ENCODE results near the gene DEFB131B.
"Not testable (repeated sequence)": the region's sequence is repeated elsewhere in the genome, so short reads cannot be mapped to it uniquely, and the experiment has no call there.

Gene DEFB131B

DNA sequence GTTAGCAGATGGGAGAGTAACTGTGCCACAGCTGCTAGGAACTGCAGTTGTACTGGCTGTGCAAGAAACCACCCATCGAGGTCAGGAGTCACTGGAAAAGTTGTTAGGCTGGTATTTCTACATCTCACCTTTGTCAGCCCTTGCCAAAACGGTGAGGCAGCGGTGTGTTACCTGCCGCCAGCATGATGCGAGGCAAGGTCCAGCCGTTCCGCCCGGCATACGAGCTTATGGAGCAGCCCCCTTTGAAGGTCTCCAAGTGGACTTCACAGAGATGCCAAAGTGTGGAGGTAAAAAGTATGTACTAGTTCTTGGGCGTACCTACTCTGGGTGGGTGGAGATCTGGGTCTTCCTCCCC lies 33.7 kb downstream of the DEFB131B start:
- not testable (repeated sequence) for DNase-seq

DNA sequence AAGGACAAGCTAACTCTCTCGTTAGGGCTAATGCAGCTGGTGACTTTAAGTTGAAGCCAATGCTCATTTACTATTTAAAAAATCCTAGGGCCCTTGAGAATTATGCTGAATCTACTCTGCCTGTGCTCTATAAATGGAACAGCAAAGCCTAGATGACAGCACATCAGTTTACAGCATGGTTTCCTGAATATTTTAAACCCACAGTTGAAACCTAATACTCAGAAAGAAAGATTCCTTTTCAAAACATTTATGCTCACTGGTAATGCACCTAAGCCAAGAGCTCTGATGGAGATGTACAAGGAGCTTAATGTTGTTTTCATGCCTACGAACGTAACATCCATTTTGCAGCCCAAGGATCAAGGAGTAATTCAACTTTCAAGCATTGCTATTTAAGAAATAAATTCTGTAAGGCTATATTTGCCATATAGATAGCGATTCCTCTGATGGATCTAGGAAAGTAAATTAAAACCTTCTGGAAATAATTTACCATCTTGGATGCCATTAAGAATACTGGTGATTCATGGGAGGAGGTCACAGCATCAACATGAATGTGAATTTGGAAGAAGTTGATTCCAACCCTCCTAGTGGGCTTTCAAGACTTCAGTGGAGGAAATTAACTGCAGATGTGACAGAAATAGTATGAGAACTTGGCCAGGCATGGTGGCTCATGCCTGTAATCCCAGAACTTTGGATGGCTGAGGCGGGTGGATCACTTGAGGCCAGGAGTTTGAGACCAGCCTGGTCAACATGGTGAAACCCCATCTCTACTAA lies 35.7 kb downstream of the DEFB131B start:
- no peak for DNase-seq

DNA sequence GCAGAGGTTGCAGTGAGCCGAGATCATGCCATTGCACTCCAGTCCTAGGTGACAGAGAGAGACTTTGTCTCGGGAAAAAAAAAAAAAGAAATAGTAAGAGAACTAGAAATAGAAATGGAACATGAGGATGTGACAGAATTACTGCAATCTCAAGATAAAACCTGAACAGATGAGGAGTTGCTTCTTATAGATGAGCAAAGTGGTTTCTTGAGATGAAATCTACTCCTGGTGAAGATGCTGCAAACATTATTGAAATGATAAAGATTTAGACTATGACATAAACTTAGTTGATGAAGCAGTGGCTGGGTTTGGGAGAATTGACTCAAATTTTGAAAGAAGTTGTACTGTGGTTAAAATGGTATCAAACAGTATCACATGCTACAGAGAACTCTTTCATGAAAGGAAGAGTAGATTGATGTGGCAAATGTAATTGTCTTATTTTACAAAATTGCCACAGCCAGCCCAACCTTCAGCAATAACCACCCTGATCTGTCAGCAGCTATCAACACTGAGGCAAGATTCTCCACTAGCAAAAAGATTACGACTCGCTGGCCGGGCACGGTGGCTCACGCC lies 36.5 kb downstream of the DEFB131B start:
- DNase-seq = no peak

DNA sequence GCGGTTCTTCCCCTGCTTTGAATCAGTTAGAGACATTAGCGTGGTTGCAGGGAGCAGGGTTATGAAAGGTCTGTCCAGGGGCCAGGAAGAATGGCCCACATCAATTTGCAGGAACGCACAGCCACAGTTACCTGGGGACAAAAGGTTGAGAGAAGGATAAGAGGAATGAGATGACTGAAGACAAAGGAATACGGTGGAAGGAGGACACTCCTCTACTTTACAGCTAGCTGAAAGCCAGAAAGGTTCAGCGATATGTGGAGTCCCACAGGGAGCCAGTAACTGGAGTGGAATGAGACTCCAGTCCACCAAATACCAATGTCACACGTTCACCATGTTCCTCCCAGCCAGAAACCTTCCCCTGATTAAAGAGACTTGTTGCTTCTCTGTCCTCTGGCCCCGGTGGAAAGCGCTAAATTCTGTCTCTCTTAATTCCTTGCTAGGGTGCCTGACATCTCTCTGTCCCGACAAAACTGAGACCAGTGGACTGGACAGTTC lies 39.4 kb downstream of the DEFB131B start:
- no peak for DNase-seq

DNA sequence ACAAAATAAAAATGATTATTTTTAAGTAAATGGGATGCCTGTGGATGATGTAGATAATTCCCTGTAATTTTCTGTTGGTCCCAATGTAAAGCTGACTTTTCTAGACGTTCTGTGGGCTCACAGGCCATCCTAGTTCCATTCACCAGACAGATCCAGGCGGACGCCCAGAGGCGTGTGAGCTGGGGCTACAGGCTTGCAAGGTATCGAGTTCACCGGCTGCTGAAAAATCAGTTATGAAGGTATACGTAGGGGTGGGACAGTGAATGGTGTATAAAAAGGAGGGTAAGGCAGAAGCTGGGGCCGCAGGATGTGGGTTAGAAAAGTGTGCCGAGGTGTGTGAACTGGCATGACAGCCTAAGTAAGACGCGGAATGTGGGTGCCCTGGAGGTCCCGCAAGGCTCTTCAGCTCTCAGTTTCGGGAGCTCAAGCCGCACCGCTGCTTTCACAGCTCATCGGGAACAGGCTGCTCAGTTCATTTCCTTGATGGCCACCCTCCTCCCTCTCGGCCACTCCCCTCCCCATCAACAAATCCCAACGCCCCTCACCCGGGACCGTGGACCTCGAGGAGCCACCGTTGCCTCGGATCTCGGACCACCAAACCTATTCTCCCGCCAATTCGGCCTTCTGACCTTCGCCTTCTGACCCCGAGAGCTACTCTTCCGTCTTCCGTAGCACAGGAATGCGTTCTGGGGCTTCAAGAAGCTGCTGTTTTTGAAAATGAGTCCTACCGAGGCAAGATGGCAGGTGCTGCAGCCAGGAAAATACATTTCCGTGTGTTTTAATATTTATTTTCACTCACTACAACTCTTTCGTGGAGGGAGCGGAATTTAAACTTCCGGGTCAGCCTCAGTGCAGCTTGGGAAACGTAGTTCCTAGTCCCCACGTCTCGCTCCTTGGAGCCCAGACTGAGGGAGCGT lies 49.8 kb downstream of the DEFB131B start, which contains the start of gene XNDC1N:
XNDC1N (minus strand) TSS at position 775 of the 917 bp plus-strand sequence. CDS start 5,241 bp downstream, outside the sequence.
- DNase-seq = peak; percentile 82 to 83

DNA sequence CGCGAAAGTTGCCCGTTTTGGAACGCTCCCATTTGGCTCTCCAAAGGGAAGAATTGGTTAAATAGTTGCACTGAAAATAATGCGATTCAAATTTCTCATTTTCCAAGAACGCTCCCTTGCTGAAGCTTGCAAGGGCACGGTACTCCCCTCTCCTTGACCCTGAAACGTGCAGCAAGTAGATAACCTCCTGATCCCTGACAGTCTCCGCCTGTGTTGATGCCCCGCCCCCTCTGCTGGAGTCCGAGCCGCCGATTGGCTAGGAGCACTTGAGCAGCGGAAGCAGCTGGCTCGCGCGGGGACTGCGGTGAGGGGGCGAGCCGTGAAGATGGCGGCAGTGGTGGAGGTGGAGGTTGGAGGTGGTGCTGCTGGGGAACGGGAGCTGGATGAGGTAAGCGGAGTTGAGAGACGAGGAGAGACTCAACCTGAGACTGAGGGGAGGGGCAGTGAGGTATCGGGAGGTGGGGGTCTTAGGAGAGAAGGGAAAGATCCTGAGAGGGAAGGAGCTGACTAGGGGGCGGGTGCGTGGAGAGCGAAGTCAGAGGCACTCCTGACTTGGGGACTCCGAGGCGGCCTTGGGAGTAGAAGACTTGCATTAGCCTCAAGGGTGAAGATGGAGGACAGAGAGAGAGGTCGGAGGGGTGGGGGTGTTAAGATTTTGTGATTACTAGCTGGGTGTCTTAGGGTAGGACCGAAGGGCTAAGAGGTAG lies 50.6 kb downstream of the DEFB131B start, which contains the start of gene RNF121:
RNF121 (plus strand) TSS at position 310 of the 707 bp plus-strand sequence; CDS start at position 326, 16 bp downstream.
- peak; percentile 83 to 95 for DNase-seq

DNA sequence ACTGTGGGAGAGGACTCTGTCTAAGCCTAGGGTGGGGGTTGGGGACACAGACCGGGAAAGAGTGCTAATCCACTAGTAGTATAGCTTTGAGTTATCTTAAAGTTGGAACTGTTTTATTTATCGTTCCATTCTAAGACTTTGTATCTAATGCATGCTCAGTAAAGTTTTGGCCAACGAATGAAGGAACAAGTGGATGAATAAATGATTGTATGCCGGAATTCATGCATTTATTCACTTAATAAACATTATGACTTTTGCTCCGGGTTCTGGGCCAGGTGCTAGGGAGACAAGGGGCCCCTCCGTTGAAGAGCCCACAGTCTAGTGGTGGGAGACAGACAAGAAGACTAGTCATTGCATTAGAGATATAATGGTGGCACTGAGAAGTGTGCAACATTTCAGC lies 51.2 kb downstream of the DEFB131B start:
- DNase-seq = no peak

DNA sequence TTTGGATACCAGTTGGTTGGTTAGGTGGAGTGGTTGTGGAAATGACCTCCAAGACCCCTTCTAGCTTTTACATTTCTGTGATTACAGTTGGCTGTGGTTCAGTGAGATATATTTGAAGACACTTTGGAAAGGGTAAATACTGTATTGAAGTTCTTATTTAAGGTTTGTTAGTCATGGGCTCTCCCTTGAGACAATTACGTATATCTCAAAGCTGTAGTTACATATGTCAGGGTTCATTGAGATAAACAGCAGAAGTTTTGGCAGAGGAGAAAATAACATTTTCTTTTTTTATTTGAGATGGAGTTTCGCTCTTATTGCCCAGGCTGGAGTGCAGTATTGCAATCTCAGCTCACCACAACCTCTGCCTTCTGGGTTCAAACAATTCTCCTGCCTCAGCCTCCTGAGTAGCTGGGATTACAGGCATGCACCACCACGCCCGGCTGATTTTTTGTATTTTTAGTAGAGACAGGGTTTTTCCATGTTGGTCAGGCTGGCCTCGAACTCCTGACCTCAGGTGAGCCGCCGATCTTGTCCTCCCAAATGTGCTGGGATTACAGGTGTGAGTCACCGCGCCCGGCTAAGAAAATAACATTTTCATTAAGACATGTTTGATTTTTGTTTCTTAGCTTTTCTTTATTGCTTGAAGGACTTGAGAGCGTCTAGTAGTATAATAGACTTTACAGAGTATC lies 52.4 kb downstream of the DEFB131B start:
- no peak for DNase-seq

DNA sequence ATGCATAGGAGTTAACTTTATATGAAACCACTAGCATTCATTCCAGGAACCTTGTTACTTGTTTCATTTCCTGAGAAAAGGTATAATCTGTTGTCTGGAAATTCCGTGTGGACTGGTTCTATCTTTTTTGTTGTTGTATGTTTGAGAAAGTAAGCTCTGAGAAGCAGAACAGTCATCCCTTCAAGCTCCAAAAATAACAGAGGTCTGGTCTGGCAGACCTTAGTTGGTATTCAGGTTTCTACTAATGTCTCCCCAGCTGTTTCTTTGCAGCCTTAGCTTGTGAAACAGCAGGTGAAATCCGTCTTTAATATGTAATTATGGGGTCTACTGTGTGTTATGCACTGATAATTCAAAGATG lies 53.0 kb downstream of the DEFB131B start:
- DNase-seq = no peak

DNA sequence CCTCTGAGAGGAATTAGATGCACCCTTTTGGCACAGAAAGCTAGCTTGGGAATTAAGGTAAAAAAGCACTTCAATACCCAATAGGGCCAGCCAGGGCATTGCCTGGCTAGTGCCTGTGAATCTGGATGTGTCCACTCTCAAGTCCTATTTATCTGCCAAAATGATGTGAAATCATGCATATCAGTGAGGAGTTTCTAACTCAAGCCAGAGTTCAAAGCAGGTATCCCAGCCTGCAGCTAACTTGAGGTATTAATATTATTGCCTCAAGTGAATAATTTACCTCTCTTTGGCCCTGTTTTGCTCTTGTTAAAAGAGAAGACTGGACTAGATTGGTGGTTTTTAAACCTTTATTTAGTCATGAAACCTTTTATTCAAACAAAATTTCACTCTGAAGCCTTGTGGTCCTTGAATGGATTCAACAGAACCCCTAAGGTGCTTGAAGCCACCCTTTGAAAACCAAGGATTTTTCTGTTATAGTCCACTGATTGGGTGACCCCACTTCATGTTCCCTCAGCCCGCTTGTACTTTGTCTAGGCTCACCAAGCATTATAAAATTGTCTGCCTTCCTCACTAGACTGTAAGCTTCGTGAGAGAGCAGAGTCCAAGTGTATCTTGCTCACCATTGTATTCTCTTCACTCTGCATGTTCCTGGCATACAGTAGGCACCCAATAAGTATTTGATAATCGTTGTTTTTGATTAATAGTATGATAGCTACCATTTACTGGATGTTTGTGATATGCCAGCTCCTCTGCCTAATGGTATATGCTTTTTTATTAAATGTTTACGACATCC lies 55.1 kb downstream of the DEFB131B start:
- DNase-seq = no peak
